ENCODE measurements around the gene SOBP.

The SOBP gene

DNA sequence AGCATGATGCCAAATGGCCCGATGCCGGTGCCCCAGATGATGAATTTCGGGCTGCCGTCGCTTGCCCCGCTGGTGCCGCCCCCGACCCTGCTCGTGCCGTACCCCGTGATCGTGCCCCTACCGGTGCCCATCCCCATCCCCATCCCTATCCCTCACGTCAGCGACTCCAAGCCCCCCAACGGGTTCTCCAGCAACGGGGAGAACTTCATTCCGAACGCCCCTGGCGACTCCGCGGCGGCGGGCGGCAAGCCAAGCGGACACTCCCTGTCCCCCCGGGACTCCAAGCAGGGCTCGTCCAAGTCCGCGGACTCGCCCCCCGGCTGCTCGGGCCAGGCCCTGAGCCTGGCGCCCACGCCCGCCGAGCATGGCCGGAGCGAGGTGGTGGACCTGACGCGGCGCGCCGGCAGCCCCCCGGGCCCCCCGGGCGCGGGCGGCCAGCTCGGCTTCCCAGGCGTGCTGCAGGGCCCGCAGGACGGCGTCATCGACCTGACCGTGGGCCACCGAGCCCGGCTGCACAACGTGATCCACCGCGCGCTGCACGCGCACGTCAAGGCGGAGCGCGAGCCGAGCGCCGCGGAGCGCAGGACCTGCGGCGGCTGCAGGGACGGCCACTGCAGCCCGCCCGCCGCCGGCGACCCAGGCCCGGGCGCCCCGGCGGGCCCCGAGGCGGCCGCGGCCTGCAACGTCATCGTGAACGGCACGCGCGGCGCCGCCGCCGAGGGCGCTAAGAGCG lies 144.6 kb downstream of the SOBP start:
- Histone ChIP-seq H3K4me1 (ENCODE audit: insufficient read depth, low read length) (no peaks in the 10 kb centered on the region), H3K36me3 (ENCODE audit: insufficient read depth, low read length) (no peaks in the 10 kb centered on the region), H3K27ac (ENCODE audit: low read depth, low read length) (no peak overlapping the region), H3K4me3 (ENCODE audit: low read length) (peak overlapping the region; percentile 54), H3K9me3 (ENCODE audit: insufficient read depth, low read depth, low read length) (no peaks in the 10 kb centered on the region), H3K9ac (ENCODE audit: low read depth, low read length) (peak overlapping the region; percentile 62), H3K27me3 (ENCODE audit: insufficient read depth, low read length) (peaks cover 36% of the 10 kb centered on the region)
- WGBS, result 25% methylated on average over 101 of the region's 101 CpGs

DNA sequence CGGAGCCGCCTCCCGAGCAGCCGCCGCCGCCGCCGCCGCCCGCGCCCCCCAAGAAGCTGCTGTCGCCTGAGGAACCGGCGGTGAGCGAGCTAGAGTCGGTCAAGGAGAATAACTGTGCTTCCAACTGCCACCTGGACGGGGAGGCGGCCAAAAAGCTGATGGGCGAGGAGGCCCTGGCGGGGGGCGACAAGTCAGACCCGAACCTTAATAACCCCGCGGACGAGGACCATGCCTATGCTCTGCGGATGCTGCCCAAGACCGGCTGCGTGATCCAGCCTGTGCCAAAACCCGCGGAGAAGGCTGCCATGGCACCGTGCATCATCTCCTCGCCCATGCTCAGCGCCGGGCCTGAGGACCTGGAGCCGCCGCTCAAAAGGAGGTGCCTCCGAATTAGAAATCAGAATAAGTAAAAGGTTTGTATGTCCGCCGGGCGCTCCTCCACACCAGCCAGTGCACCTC lies 145.2 kb downstream of the SOBP start:
- WGBS, result 47% methylated on average over 40 of the region's 40 CpGs
- no peaks in the 10 kb centered on the region for H3K36me3 ChIP-seq (ENCODE audit: insufficient read depth, low read length)
- H3K4me3 ChIP-seq (ENCODE audit: low read length), result peak overlapping the region; percentile 54
- peaks cover 36% of the 10 kb centered on the region for H3K27me3 ChIP-seq (ENCODE audit: insufficient read depth, low read length)
- no peaks in the 10 kb centered on the region for H3K9me3 ChIP-seq (ENCODE audit: insufficient read depth, low read depth, low read length)
- H3K9ac ChIP-seq (ENCODE audit: low read depth, low read length), result no peak overlapping the region
- no peaks in the 10 kb centered on the region for H3K4me1 ChIP-seq (ENCODE audit: insufficient read depth, low read length)
- H3K27ac ChIP-seq (ENCODE audit: low read depth, low read length), result no peak overlapping the region

DNA sequence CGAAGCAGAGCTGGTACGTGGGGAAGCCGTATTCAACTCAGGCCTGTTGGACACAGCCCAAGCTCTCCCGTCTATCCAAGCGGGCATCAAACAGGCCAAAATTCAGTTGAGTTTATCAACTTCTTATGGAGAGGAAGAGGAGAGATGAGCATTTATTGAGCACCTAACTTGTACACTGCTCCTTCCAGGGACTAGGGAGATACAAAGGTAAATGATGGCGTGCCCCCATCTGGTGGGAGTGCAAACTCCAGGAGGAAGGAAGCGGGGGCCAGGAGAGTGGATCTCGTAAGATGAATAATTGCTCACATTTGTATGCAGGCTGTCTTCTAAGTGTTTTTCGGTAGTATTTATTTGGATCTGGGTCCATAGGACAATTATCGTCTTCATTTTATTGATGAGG lies 146.6 kb downstream of the SOBP start:
- Histone ChIP-seq H3K9me3 (ENCODE audit: insufficient read depth, low read depth, low read length) (no peaks in the 10 kb centered on the region), H3K36me3 (ENCODE audit: insufficient read depth, low read length) (no peaks in the 10 kb centered on the region), H3K4me3 (ENCODE audit: low read length) (no peak overlapping the region), H3K27me3 (ENCODE audit: insufficient read depth, low read length) (peaks cover 36% of the 10 kb centered on the region), H3K4me1 (ENCODE audit: insufficient read depth, low read length) (no peaks in the 10 kb centered on the region), H3K9ac (ENCODE audit: low read depth, low read length) (no peak overlapping the region), H3K27ac (ENCODE audit: low read depth, low read length) (no peak overlapping the region)
- WGBS, result 81% methylated on average over 10 of the region's 10 CpGs

DNA sequence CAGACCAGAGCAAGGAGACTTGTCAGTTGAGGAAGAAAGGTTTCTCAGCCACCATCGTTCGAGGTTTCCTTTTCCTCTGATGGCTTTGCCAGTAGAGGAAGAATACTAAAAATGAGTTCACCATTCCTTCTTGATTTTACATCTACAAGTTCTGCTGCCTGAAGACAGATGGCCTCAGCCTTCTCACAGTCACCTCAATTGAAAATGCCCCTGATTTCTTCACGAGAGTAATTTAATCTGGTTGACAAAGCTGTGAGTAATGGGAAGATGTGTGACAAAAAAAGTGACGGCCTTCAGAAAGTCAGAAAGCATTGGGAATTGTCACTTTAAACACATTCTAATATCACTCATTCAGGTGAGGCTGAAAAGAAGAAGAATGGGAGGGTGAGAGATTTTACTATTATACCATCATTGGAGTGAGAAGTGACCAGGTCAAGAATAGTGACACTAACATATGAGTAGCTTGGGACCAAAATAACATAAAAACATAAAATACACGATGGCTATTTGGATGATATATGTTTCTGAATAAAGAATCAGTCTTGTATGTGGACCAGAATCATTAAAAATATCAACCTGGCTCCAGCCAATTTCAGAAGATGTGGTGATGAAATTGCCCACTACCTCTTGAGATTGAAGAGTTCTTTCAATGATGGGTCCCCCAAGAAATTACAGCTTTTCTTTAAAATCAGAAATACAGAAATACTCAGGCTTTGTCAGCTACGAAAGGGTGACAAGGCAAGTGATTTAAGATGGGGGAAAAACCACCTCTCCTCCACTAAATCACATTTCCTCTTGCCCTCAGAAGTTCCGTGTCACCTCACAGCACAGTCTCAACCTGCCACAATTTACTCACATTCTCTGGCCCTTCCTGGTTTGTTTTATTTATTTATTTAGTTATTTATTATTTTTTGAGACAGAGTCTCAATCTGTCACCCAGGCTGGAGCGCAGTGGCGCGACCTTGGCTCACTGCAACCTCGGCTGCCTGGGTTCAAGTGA lies 147.7 kb downstream of the SOBP start:
- Histone ChIP-seq H3K9ac (ENCODE audit: low read depth, low read length) (no peak overlapping the region), H3K27me3 (ENCODE audit: insufficient read depth, low read length) (peaks cover 30% of the 10 kb centered on the region), H3K4me1 (ENCODE audit: insufficient read depth, low read length) (no peaks in the 10 kb centered on the region), H3K27ac (ENCODE audit: low read depth, low read length) (no peak overlapping the region), H3K9me3 (ENCODE audit: insufficient read depth, low read depth, low read length) (no peaks in the 10 kb centered on the region), H3K4me3 (ENCODE audit: low read length) (no peak overlapping the region), H3K36me3 (ENCODE audit: insufficient read depth, low read length) (no peaks in the 10 kb centered on the region)
- 92% methylated on average over 8 of the region's 11 CpGs for WGBS

DNA sequence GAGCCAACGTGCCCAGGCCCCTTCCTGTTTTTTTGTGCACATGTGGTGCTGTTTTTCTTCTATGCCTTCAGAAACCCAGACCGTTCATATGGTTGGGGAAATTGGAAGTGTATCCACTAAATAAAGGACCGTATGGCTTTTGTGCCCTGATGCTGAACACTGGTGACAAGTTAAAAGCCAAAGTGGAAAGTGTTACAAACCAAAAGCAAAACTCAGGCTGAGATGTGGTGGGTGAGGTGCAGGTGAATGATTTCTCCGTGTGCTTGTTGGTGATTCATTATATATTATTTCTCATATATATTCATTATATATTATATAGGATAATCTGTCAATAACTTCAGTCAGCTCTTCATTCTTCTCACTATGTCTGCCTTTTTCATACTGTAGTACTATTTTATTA lies 148.6 kb downstream of the SOBP start:
- H3K4me3 ChIP-seq (ENCODE audit: low read length), result no peak overlapping the region
- no peak overlapping the region for H3K9ac ChIP-seq (ENCODE audit: low read depth, low read length)
- H3K36me3 ChIP-seq (ENCODE audit: insufficient read depth, low read length), result no peaks in the 10 kb centered on the region
- 87% methylated on average over 3 of the region's 4 CpGs for WGBS
- H3K27me3 ChIP-seq (ENCODE audit: insufficient read depth, low read length), result peaks cover 22% of the 10 kb centered on the region
- H3K4me1 ChIP-seq (ENCODE audit: insufficient read depth, low read length), result no peaks in the 10 kb centered on the region
- H3K9me3 ChIP-seq (ENCODE audit: insufficient read depth, low read depth, low read length), result no peaks in the 10 kb centered on the region
- H3K27ac ChIP-seq (ENCODE audit: low read depth, low read length), result no peak overlapping the region

DNA sequence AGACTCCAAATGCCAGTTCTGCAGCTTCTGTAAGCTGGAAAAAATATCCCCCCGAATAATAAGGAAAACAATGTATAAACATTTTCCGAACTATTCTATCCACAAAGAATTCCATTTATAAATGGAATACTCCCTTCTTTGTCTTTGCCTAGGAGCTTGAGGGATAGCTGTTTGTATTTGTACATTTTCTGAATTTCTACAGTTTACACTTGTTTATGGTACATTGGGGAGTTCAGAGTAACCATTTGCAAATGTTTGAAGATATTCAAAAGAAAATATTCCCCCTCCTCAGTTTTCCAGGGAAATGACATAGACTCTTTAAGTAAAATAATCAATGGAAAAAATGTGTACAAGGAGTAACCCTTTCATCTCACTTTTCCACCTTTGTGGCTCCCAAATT lies 149.6 kb downstream of the SOBP start:
- Histone ChIP-seq H3K4me3 (ENCODE audit: low read length) (no peak overlapping the region), H3K4me1 (ENCODE audit: insufficient read depth, low read length) (no peaks in the 10 kb centered on the region), H3K9me3 (ENCODE audit: insufficient read depth, low read depth, low read length) (no peaks in the 10 kb centered on the region), H3K27ac (ENCODE audit: low read depth, low read length) (no peak overlapping the region), H3K9ac (ENCODE audit: low read depth, low read length) (no peak overlapping the region), H3K27me3 (ENCODE audit: insufficient read depth, low read length) (peaks cover 11% of the 10 kb centered on the region), H3K36me3 (ENCODE audit: insufficient read depth, low read length) (no peaks in the 10 kb centered on the region)
- 42% methylated on average over 2 of the region's 2 CpGs for WGBS

DNA sequence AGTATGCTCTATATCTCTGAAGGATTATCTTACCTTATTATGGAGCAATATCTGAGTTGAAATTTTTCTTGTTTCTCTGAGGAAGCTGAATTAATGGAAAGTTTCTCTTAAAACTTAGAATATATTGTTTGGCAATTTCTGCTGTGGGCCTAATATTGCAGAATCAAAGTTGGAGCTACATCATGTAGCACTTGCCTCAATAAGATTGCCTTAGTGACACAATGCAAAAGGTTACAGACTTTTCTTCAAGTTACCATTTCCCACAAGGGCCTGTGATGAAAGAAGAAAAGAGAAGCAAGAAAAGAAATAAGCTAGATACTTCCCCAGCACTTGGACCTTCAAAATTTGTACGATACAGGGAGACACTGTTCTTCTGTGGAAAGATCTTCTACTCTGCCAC lies 151.2 kb downstream of the SOBP start:
- H3K9ac ChIP-seq (ENCODE audit: low read depth, low read length), result no peak overlapping the region
- no peaks in the 10 kb centered on the region for H3K4me1 ChIP-seq (ENCODE audit: insufficient read depth, low read length)
- no peak overlapping the region for H3K27ac ChIP-seq (ENCODE audit: low read depth, low read length)
- H3K4me3 ChIP-seq (ENCODE audit: low read length), result no peak overlapping the region
- no peaks in the 10 kb centered on the region for H3K36me3 ChIP-seq (ENCODE audit: insufficient read depth, low read length)
- no peaks in the 10 kb centered on the region for H3K27me3 ChIP-seq (ENCODE audit: insufficient read depth, low read length)
- H3K9me3 ChIP-seq (ENCODE audit: insufficient read depth, low read depth, low read length), result no peaks in the 10 kb centered on the region
- 91% methylated on average over 1 of the region's 1 CpG for WGBS

DNA sequence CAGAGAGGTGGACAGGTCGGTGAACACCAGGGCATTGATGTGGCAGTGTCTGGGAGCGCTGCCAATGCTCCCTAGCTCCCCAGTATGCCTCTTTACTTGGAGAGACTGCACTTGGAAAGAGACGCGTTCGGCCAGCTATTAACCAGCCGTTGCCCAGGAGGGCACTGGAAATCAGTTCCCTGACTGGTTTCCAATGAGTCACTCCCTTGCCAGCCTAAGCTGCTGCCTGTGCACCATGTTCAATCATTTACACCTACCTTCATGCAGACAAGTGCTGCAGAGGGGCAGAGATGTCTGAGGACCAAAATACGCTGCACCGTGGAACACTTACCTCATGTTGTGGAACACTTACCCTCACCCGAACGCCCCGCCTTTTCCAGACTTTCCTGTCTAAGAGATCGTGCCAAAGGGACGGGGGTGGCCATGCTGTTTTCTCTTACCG lies 151.6 kb downstream of the SOBP start:
- H3K4me1 ChIP-seq (ENCODE audit: insufficient read depth, low read length), result no peaks in the 10 kb centered on the region
- no peak overlapping the region for H3K9ac ChIP-seq (ENCODE audit: low read depth, low read length)
- 93% methylated on average over 14 of the region's 14 CpGs for WGBS
- H3K36me3 ChIP-seq (ENCODE audit: insufficient read depth, low read length), result no peaks in the 10 kb centered on the region
- no peaks in the 10 kb centered on the region for H3K27me3 ChIP-seq (ENCODE audit: insufficient read depth, low read length)
- no peak overlapping the region for H3K27ac ChIP-seq (ENCODE audit: low read depth, low read length)
- H3K9me3 ChIP-seq (ENCODE audit: insufficient read depth, low read depth, low read length), result no peaks in the 10 kb centered on the region
- H3K4me3 ChIP-seq (ENCODE audit: low read length), result no peak overlapping the region

DNA sequence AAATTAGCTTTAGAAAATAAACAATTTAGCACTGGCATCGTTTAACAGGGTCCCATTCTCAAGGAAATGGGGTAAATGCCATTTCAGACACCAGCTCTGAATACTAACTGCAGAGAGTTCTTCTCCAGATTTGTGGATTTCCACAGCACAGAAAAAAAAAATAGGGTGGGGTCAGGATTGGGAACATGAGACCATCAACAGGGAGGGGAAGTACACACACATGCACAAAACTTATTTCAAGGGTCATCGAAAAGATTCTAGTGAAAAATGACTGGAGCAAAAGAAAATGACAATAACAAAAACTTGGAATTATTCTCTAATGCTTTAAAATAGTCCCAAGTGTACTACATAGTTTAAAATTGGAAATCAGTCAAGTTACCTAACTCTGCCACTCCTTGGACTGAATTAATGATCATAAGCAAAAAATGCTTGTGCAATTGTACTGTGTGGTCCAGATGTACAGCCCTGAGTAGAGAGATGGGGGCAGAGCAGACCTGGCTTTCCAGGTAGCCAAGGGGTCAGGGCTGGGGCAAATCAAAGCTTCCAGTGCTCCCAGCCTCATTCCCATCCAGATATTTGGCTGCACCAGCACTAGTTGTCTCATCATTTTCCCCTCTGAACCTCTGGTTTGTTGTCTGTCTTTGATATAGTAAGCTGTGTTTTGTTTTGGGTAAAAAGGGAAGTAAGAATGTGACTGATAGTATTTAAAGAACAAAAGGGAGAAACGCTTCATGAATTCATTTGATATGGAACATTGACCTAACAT lies 152.4 kb downstream of the SOBP start:
- WGBS, result 91% methylated on average over 1 of the region's 3 CpGs
- Histone ChIP-seq H3K4me3 (ENCODE audit: low read length) (no peak overlapping the region), H3K27me3 (ENCODE audit: insufficient read depth, low read length) (no peaks in the 10 kb centered on the region), H3K36me3 (ENCODE audit: insufficient read depth, low read length) (no peaks in the 10 kb centered on the region), H3K9me3 (ENCODE audit: insufficient read depth, low read depth, low read length) (no peaks in the 10 kb centered on the region), H3K9ac (ENCODE audit: low read depth, low read length) (no peak overlapping the region), H3K27ac (ENCODE audit: low read depth, low read length) (no peak overlapping the region), H3K4me1 (ENCODE audit: insufficient read depth, low read length) (no peaks in the 10 kb centered on the region)

DNA sequence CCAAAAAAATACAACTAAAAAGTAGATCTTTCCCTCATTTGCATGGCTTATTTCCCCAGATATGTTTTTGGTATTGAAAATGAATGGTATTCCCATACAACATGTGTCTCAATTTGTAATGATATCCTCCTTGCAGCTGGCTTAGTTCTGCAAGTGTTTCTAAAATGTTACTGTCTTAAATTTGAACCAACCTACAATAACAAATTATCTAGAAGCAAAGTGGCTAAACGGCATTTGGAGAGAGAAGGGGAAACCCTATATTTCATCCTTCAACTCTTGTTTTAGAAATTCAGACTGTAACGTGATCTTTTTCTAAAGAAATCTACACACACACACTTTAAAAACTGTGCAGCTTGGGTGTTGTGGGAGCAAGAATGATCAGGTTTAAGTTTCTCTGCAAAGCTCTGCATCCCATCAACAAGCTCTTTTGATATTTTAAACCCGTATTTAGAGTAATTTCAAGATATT lies 153.0 kb downstream of the SOBP start:
- no peak overlapping the region for H3K27ac ChIP-seq (ENCODE audit: low read depth, low read length)
- H3K4me1 ChIP-seq (ENCODE audit: insufficient read depth, low read length), result no peaks in the 10 kb centered on the region
- no peaks in the 10 kb centered on the region for H3K36me3 ChIP-seq (ENCODE audit: insufficient read depth, low read length)
- H3K9ac ChIP-seq (ENCODE audit: low read depth, low read length), result no peak overlapping the region
- H3K27me3 ChIP-seq (ENCODE audit: insufficient read depth, low read length), result no peaks in the 10 kb centered on the region
- H3K4me3 ChIP-seq (ENCODE audit: low read length), result no peak overlapping the region
- WGBS, result 100% methylated on average over 3 of the region's 3 CpGs
- no peaks in the 10 kb centered on the region for H3K9me3 ChIP-seq (ENCODE audit: insufficient read depth, low read depth, low read length)
